ENCODE results near the gene PERM1. TPM values are rescaled to one million over a fixed set of nuclear protein-coding genes. Genes with fewer than 3 reads are reported as not detected.
"Not testable (repeated sequence)": the region's sequence is repeated elsewhere in the genome, so short reads cannot be mapped to it uniquely, and the experiment has no call there.

PERM1 gene
- total and polyA plus RNA-seq, 4 donors = under 0.01 to 0.06 TPM; not detected in 2

- no peak for DNase-seq (ENCODE audit: low spot score)
- no peak overlapping the region for H3K9ac ChIP-seq (ENCODE audit: low read depth in 1 of 2, low read length in 2 of 2)
- TF ChIP-seq CTCF (IDR thresholded peaks at IDR 0.05; ENCODE audit: low read depth, low read length, missing input control) = no peak
- no peak for TF ChIP-seq FOXA1 (IDR thresholded peaks at IDR 0.05)
- no peak for TF ChIP-seq HNF4A (conservative IDR thresholded peaks at IDR 0.05)
- H3K27me3 ChIP-seq (ENCODE audit: control insufficient read depth in 4 of 4, insufficient read depth in 4 of 4, low read length in 3 of 4) = peaks cover 2 to 13% (median 4%) of the 10 kb centered on the region in 4 donors
- WGBS = 92% methylated on average over 44 of the region's 44 CpGs
- no peak overlapping the region for H3K27ac ChIP-seq (ENCODE audit: low read depth in 1 of 2, low read length in 2 of 2)
- no peaks in the 10 kb centered on the region for H3K36me3 ChIP-seq (ENCODE audit: control insufficient read depth in 4 of 4, insufficient read depth in 3 of 4, low read depth in 1 of 4, low read length in 3 of 4)
- no peak overlapping the region for H3K4me3 ChIP-seq (ENCODE audit: low read depth in 1 of 3, low read length in 3 of 3)
- peaks cover 0 to 6% (median under 1%) of the 10 kb centered on the region in 4 donors for H3K4me1 ChIP-seq (ENCODE audit: control insufficient read depth in 4 of 4, insufficient read depth in 4 of 4, low read length in 3 of 4)
- no peaks in the 10 kb centered on the region for H3K9me3 ChIP-seq (ENCODE audit: control insufficient read depth in 4 of 4, low read length in 3 of 4)
Measured at GRCh38 chr1:978069-978834, 3.6 kb downstream of the PERM1 start.

GRCh38 chr1:976791-977190 is 5.1 kb downstream of the PERM1 start:
- WGBS = 63% methylated on average over 15 of the region's 39 CpGs
- not testable (repeated sequence) for H3K4me3 ChIP-seq (ENCODE audit: low read depth in 1 of 3, low read length in 3 of 3); H3K9me3 ChIP-seq (ENCODE audit: control insufficient read depth in 4 of 4, low read length in 3 of 4); H3K4me1 ChIP-seq (ENCODE audit: control insufficient read depth in 4 of 4, insufficient read depth in 4 of 4, low read length in 3 of 4); H3K36me3 ChIP-seq (ENCODE audit: control insufficient read depth in 4 of 4, insufficient read depth in 3 of 4, low read depth in 1 of 4, low read length in 3 of 4); DNase-seq (ENCODE audit: low spot score); H3K9ac ChIP-seq (ENCODE audit: low read depth in 1 of 2, low read length in 2 of 2); H3K27ac ChIP-seq (ENCODE audit: low read depth in 1 of 2, low read length in 2 of 2)
- H3K27me3 ChIP-seq (ENCODE audit: control insufficient read depth in 4 of 4, insufficient read depth in 4 of 4, low read length in 3 of 4) = peaks cover 0 to 15% (median 1%) of the 10 kb centered on the region in 4 donors

GRCh38 chr1:975896-976683 is 5.8 kb downstream of the PERM1 start:
- no peak for DNase-seq (ENCODE audit: low spot score)
- Histone ChIP-seq H3K9me3 (ENCODE audit: control insufficient read depth in 4 of 4, low read length in 3 of 4) (no peaks in the 10 kb centered on the region), H3K27ac (ENCODE audit: low read depth in 1 of 2, low read length in 2 of 2) (no peak overlapping the region), H3K36me3 (ENCODE audit: control insufficient read depth in 4 of 4, insufficient read depth in 3 of 4, low read depth in 1 of 4, low read length in 3 of 4) (no peaks in the 10 kb centered on the region), H3K4me3 (ENCODE audit: low read depth in 1 of 3, low read length in 3 of 3) (no peak overlapping the region), H3K9ac (ENCODE audit: low read depth in 1 of 2, low read length in 2 of 2) (no peak overlapping the region), H3K4me1 (ENCODE audit: control insufficient read depth in 4 of 4, insufficient read depth in 4 of 4, low read length in 3 of 4) (peaks cover 0 to 6% (median under 1%) of the 10 kb centered on the region in 4 donors), H3K27me3 (ENCODE audit: control insufficient read depth in 4 of 4, insufficient read depth in 4 of 4, low read length in 3 of 4) (peaks cover 0 to 19% (median 1%) of the 10 kb centered on the region in 4 donors)
- WGBS = 16% methylated on average over 40 of the region's 40 CpGs
- TF ChIP-seq JUND (IDR thresholded peaks at IDR 0.05) = no peak
- TF ChIP-seq EGR1 (IDR thresholded peaks at IDR 0.05; ENCODE audit: low read depth in 2 of 2) = no peak
- no peak for TF ChIP-seq SP1 (IDR thresholded peaks at IDR 0.05)
- TF ChIP-seq RAD21 (IDR thresholded peaks at IDR 0.05) = peak in 1 of 2 donors; percentile 70
- TF ChIP-seq CTCF (IDR thresholded peaks at IDR 0.05; ENCODE audit: low read depth, low read length, missing input control) = peak; percentile 23
- no peak for TF ChIP-seq TAF1 (conservative IDR thresholded peaks at IDR 0.05)
- TF ChIP-seq ATF3 (IDR thresholded peaks at IDR 0.05) = no peak
- no peak for TF ChIP-seq HNF4G (IDR thresholded peaks at IDR 0.05)
- no peak for TF ChIP-seq YY1 (IDR thresholded peaks at IDR 0.05)
- no peak for TF ChIP-seq FOXA2 (IDR thresholded peaks at IDR 0.05)
- no peak for TF ChIP-seq NR2F2 (IDR thresholded peaks at IDR 0.05)
- TF ChIP-seq GABPA (IDR thresholded peaks at IDR 0.05 in 1 of 2, conservative IDR thresholded peaks at IDR 0.05 in 1 of 2) = no peak
- TF ChIP-seq RXRA (IDR thresholded peaks at IDR 0.05) = no peak
- no peak for TF ChIP-seq ZBTB33 (IDR thresholded peaks at IDR 0.05)
- no peak for TF ChIP-seq MAX (IDR thresholded peaks at IDR 0.05)

Measured in liver (tissue), 9 donors.